Stimulated activated CD8-positive, alpha-beta memory T cell treated with anti-CD3 and anti-CD28 coated beads, Interleukin-15, amount 100 ng/mL, for 24 hours (primary cell): ENCODE measurements around the gene AGAP1.
"Not testable (repeated sequence)": the region's sequence is repeated elsewhere in the genome, so short reads cannot be mapped to it uniquely, and the experiment has no call there.

Source experiments
- DNase-seq: peaks from one replicate; pipeline ENCODE4 v3.0.0-alpha.2; 2020; ENCODE audit warnings: low read depth

The AGAP1 gene

DNA sequence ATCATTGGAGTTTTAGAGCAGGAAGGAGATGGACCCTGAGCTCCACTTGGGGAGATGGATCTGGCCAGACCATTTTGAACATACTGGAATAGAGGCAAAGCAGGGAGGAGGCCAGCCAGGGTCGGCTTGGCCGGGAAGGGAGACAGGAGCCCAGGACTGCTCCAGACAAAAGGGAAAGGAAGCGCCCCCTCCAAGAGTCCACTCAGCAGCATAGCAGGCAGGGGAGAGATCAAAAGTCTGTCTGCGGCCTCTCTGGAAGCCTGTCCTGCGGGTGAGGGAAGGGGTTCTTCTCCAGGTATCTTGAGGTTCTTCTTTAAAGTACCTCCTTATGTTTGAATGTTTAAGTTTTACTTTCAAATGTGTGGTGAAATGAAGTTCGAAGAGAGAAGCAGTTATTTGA lies 548.2 kb downstream of the AGAP1 start:
- no peak for DNase-seq

DNA sequence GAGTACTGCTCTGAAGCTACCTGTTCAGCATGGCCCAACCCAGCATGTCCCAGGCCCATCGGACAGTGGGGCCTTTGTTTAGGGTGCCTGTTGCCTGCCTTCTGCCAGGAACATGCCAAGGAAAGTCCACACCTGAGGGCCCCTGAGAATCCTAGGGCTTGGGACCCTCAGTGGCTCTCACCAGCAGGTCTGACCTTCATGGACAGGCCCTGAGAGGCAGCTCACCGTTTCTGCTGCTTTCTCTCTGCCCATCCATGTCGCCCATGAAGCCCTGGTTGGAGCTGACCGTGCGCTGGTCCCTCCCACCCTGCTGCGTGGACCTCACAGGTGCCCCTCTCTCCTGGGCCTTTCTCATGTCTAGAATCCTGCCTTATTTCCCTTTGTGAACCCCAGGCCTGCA lies 550.3 kb downstream of the AGAP1 start:
- no peak for DNase-seq

DNA sequence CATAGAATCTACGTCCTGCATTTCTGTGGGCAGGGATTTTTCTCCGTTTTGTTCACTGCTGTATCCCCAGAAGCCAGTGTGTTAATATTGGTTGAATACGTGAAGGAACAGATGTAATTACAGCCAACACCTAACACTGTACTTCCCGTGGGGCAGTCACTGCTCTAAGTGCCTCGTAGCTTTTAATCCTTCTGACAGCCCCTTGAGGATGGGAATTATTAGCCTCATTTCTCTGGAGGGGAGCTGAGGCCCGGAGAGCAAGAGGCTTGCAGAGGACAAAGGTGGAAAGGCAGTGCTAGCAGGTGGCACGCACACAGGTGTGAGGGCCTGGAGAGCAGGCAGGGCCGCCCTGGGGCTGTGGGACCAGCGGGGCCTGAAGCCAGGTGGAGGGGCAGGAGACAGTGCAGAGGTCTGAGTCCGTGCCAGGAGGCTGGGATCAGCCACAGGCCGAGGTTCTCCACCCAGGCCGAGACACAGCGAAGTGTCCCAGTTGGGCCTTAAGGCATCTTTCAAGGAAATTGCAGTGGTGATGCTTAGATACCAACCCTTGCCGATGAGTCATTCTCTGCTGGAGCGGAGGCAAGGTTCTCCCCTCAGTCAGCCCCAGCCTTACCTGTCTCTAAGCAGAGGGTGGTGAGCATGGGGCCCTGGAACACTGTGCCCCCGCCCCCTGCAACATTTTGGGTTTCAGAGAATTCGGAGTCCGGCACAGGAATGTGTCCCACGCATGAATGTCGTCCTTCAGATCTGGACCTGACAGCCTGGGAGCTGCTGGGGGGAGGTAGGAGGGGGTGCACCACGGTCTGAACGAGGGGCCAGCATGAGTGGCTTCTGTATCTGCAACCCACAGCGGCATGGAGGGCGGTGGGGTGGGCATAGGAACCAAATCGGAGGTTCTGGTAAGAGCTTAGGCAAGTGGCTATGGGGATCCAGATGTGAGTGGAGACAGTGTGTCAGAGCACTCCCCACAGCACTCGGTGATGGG lies 551.7 kb downstream of the AGAP1 start:
- no peak for DNase-seq

DNA sequence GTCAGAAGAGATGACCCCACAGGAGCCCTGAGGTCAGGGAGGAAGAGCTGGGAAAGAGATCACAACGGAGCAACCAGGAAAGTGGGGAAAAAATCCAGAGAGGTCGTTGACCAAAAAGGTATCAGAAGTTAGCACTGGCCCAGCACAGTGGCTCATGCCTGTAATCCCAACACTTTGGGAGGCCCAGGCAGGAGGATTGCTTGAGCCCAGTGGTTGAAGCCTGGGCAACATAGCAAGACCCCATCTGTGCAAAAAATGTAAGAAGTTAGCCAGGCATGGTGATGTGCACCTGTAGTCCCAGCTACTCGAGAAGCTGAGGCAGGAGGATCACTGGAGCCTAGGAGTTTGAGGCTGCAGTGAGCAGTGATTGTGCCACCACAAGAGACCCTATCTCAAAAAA lies 552.9 kb downstream of the AGAP1 start:
- DNase-seq = no peak

DNA sequence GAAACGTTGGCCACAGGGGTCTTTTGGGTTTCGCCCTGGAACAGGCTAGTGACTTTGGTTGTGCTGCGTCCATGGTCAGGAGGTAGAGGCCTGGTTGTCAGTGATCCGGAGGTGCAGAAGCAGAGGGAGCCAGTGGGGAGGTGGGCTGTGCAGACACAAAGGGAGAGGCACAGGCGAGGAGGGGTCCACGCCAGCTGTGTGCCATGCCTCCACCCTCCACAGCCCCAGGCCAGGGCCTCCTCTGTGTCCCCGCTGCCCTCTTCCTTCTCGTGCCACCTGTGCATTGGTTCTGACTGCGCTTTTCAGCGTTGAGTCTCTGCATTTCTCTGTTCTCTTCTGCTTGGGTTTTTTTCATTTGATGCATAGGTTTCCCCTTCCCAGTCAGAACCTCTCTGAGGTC lies 553.3 kb downstream of the AGAP1 start:
- no peak for DNase-seq

DNA sequence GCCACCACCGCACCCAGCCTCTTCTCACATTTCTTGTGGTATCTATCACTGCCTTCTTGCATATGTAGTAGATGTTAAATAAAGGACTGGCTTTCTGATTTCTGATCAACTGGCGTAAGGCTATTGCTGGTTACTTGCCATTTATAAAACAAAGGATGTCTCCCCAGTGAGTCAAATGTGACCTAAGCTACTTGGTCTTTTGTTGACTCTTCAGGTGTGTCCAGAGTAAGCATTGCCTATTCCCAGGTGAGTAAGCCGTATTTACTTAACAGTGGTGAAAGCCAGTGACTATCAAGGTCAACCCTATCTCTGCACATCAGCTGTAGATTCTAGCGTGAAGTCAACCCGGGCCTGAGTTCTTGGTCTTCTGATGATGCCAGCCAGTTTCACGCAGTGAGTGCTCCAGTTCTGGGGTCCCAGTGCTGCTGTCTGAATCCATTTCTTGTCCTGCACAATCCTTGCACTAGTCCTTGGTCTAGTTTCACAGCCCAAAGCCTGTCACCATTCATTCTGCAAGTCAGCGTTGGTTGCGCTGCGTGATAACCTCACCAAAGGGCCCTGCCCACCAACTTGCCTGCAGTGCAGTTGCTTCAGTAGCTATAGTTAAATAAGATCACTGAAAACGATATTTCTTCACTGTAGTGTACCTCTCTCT lies 554.2 kb downstream of the AGAP1 start:
- no peak for DNase-seq

DNA sequence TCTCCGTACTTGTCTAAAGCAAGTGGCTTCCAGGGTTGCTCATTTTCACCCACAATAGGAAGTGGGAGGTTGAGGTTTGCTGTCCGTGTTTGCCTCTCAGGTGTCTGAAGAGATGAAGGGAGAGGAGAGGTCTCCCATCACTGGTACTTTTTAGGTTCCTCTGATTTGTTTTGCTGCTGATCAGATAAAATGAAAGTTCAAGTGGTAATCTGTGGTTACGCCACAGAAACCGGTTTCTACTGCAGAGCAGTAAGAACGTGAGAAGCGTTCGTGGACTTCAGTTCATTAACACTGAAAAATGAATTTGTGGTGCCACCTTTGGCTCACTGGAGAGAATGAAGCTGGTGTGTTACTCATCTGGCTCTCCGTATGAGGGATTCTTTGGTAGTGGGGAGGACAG lies 556.1 kb downstream of the AGAP1 start:
- DNase-seq = no peak

DNA sequence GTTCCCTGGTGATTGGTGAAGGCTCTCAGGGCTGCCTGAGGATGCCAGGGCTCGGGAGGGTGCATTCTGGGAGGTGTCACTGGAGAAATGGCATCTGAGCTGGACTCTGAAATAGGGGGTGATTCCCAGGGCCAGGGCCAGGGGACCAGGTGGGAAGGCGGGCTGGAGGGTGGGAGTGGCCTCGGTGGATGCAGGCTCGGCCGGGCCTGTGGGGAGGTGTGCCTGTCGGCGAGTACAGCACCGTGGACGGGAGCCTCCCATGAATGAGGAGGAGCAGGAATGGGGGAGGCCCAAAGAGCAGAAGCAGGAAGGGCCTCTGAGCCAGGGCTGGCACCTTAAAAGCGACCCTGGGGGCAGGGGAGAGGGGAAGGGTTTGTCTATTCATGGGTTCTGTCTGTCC lies 557.5 kb downstream of the AGAP1 start:
- no peak for DNase-seq

DNA sequence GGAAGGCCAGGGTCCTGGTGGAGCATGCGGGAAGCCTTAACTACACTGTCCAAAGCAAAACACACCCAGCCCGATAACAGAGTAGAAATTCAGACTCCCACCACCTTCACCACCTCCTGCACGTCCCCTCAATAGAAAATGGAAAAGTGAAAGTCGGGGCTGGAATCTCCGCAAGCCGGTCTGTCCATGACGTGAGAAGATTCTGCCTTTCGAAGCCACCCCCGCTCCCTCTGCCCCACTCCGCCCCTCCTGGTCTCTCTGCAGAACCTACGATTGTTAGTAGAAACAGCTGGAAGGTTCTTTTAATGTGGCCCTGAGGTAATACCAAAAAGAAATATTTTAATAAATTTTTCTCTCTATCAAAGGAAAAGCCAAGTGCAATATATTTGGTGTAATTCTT lies 558.0 kb downstream of the AGAP1 start:
- no peak for DNase-seq

DNA sequence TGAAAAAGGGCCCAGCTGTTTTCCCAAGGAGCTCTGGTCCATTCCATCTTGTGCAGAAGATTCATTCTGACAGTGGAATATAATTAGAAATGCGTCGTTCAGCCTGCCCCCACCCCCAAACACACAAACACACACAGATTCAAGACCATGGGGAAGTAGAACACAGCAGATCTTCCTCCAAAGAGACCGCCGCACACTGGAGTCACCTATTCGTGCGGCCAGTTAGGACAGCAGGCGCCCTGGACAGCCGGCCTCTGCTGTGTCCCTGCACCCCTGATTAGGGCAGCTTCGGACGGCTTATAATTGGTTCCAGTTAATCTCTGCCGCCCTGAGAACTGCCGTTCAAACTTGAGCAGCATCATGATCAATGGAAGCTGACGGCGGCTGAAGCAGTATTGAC lies 558.4 kb downstream of the AGAP1 start:
- no peak for DNase-seq

DNA sequence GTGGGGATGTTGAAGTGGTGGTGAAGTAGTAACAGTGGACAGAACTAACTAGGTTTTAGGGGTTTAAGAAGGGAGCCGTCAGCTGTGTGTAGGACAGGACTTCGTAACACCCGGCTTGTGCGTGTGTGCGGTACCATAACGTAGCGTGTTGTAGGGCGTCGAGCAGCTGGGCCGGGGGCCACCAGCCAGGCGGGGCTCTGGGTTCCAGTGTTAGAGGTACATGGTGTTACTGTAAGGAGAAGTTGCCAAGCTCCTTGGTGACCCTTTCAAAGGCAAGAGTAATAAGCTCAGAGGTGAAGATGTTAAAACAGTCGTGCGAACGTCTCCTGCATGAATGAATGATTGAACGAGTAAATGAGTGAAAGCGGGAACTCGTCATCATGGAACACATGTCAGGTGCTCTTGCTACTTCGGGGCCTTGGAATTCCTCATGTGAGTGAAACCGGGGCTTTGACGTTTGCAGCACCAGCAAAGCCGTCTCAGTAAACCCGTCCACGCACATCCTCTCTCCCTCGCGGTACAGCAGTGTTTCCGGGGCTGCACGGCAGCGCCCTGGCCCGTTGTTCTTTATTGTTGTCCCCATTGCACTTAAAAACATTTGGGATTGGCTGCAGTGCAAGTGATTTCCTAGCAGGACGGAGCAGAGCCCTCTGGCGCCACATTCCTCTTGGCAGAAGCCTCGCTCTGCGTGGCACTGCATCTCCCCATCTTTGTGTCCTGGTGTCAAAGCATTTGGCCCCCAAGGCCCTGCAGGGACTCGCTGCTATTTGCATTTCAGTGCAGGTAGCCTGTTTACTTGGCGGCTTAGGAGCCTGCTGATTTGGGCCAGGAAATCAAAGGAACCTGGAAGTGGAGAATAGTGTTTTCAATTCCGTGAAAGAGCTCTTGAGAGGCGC lies 559.3 kb downstream of the AGAP1 start:
- DNase-seq = no peak

DNA sequence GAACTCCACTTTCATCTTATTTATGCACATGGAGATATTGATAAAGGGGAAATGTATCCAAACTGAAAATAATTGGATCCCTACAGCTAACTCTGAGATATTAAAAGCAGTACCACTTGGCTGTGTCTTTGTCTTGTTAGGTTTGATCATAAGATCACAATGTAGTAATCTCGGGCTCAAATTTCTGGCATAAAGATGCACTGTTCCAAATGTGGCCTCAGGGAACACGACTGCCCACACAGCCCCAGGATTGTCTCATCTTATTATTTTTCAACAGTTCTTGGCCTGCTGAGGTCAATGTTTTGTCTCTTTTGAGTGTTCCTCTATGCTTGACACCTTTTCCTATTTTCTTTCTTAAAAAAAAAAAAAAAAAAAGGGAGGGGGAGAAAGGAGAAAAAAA lies 560.3 kb downstream of the AGAP1 start:
- no peak for DNase-seq

DNA sequence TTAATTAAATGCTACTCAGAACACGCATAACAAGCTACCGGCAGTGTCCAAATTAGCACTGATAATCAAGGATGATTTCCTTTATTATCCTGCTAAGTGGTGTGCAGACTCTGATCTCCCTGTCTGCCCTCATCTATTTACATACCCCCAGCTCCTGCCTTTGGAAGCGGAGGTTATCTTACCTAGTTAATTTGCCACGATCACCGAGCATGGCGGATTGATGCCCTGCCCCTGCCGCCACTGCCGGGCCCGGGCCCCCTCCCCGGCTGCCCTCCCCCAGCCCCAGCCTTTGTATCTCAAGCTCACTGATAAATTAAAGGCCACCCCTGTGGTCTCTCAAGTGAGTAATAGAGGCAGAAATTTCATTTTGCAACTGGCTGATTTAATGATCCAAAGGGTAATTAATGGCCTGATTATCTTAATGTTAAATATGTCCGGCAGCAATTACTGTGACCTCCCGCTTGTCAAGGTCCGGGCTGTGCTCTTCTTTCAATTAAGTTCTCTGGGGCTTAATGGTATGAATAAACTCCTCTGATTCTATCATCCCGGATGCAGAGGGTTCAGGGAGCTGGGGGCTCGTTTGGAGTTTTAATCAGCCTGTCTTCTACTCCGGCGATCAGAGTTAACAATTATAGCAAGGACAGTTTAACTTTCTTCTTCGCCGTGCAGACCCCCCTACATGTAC lies 560.9 kb downstream of the AGAP1 start:
- DNase-seq = no peak

DNA sequence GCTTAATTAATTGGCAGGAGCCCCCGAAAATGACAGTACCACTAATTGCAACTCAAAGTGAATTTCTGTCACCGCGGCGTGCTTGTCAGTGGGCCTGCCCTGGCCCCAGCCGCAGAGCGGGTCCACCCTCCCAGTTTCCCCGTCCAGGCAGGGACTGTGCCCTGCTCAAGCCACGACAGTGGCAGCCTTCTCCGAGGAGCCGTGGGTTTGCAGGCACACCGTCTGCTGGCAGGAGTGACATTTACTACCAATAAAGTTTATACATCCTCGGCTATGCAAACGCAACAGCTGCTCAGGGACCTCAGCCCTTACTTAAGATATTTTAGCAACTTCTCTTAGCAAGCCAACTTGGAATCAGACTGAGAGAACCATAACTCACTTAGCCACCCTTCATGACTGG lies 561.6 kb downstream of the AGAP1 start:
- no peak for DNase-seq

DNA sequence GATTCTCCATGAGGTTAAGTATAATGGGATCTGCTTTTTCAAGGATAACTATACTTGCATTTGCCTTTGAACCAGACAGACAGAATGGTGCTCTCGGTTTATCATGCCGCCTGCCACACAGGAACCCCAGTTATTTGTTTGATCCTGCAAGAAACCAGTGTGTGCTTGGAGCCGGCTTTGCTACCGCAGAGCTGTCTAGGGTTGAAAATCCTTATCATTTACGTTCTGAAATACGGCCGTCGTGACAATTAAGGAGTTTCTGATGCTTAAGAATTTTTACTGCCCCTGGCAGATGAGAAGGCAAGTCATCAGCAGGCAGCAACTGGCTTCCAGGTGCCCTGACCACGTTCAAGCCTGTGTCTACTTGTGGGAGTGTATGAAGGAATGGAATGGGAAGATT lies 562.3 kb downstream of the AGAP1 start:
- no peak for DNase-seq

DNA sequence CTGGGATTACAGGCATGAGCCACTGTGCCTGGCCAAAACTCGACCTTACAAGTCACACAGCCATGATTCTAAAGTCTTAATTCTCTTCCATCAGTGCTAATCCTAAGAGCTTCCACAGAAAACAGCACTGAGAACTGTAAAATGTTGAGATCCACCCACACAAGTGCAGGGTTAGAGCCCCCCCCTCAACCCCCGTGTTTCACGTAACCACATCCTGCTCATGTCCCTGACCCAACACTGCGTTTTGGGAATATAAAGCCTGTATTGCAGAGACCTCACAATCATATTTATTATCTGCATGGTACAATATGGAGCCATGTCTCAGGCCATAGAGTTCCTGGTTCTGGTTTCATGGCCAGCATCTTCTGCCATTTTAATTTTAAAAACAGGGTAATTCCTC lies 563.5 kb downstream of the AGAP1 start:
- no peak for DNase-seq

DNA sequence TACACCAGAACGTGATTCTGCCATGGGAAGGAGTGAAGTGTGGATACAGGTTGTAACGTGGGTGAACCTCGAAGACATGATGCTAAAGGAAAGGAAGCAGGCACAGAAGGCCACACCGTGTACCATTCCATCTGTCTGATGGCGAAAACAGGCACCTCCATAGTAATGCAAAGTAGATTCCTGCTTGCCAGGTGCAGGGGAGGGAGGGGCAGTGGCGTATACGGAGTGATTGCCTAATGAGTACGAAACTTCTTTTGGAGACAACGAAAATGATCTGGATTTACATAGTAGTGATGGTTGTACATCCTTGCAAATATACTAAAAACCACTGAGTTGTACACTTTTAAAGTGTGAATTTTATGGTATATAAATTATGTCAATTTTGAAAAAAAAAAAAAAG lies 567.7 kb downstream of the AGAP1 start:
- DNase-seq = no peak

DNA sequence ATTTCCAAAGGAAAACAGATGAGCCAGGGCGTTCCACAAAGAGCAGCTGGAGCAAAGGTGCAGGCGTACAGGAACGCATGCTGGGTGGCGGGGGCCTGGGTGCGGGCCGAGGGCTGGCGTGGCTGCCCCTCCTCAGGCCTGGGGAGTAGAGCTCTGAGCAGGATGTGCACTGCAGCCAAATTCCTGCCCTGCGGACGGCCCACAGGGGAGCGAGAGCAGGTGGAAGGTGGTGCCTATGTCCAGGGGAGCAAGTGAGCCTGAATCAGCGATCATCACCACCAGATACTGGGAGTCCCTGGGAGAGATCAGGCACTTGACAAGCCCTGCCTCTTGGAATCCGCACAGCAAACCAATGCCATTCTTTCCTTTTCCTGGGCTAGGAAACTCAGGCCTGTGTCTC lies 568.1 kb downstream of the AGAP1 start:
- no peak for DNase-seq

DNA sequence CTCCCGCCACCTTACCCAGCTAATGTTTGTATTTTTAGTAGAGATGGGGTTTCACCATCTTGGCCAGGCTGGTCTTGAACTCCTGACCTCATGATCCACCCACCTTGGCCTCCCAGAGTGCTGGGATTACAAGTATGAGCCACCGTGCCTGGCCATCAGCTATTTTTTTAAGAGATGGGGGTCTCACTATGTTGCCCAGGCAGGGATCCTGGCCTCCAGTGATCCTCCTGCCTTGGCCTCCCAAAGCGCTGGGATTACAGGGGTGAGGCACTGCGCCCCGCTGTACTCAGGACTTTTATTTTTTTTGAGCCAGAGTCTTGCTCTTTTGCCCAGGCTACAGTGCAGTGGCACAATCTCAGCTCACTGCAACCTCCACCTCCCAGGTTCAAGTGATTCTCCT lies 569.0 kb downstream of the AGAP1 start:
- DNase-seq = not testable (repeated sequence)

DNA sequence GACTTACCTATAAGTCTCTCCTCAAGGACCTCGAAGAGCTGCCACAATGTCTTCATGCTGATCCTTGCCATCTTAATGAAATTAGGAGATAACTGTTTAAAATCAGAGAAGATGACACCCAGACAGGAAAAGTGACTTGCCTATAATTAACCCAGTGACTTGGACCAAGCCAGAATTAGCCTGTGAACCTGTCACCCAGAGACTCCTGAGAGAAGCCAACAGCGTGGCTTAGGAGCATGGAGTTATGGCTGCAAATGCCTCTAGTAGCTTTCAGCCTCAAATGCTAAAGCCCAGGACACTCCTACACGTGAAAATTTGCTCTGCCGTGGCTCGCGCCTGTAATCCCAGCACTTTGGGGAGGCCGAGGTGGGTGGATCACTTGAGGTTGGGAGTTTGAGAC lies 570.2 kb downstream of the AGAP1 start:
- no peak for DNase-seq

DNA sequence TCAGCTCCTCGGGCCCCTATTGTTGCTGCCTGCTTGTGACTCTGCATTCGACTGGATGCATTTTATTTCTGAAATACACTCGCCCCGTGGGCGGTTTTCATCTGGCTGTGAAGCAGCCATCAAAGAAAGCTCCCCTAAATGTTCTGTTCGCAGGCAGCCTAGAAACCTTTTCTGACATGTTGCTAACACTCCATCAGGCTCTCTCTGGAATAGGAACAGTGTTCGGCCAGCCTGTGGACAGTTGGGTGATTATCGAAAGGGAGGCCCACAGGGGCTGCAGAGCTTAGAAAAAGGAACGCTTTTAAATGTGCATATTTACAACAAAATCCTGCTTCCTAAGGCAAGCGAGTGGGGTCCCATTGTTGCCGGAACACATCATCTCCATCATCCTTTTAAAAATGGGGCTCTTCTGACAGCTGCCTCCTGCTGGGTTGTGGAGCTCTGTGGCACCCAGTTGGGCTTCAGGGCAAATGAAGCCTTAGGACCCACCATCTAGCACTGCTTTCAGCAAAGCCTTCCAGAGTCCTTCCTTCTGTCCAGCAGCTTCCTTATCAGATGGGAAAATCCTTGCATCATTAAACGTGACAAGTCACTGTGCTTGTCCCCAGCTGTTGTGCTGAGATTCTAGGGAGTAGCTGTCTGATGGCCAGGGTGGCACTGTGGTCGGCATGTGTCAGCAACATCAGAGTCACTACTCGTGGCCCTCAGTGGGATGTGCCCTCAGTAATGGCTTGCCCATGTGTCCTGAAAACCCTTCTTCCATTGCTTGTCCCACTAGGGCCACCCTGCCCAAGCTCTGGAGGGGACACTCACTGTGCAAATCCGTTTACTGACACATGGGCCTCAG lies 571.7 kb downstream of the AGAP1 start:
- DNase-seq = no peak
